ENCODE results near the gene ARHGAP32.

Gene ARHGAP32

DNA sequence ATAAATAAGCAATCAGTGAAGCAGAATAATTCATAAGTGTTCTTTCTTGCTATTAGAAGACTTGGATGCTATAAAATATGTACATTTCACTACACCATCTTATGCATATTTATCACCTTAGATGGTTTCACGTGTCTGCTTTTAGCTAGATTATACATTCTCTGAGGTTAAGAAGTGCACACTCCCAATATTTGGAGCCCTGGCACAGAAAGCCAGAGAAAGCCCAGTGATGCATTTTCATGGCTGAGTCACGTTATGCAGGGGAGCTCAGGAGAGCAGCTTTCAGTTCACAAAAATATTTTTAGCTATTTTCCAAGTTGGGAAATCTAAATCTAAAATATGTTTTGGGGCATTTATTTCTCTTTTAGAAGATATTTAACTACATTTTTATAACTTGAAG, 244.4 kb downstream of the ARHGAP32 start:
- no peak for DNase-seq

DNA sequence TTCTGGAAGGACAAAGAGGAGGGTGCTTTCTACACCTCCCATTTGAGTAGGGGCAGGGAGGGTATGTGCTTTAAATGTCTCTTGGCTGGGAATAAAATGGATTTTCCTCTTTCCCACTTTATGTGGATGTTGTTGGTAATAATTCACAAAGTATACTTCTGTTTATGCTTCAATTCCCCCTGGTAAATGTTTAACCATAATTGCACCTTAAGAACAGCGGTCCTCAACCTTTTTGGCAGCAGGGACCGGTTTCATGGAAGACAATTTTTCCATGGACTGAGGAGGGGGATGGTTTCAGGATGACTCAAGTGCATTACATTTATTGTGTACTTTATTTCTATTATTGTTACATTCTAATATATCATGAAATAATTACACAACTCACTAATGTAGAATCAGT, 245.5 kb downstream of the ARHGAP32 start:
- no peak for DNase-seq

- no peak for DNase-seq
Measured at GRCh38 chr11:128943428-128943976, 248.6 kb downstream of the ARHGAP32 start.

- no peak for DNase-seq
Measured at GRCh38 chr11:128942817-128943427, 249.2 kb downstream of the ARHGAP32 start, which contains the start of gene TP53AIP1. Gene TP53AIP1 (minus strand): TSS chr11:128942871. CDS start chr11:128937818, 5,053 bp downstream.

DNA sequence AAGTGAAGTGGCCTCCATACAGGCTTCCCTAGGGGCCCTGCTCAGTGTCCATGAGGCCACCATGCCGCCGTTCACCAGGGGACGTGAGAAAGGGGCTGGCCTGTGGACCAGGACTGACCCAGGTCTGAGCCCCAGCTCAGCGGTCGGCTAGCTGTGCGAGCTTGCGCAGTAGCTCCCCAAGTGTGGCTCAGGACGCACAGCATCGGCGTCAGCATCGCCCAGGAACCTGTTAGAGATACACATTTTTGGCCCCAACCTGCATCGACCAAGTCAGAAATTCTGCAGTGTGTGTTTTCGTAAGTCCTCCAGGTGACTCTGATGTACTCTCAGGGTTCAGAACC, 249.9 kb downstream of the ARHGAP32 start:
- DNase-seq, result no peak

DNA sequence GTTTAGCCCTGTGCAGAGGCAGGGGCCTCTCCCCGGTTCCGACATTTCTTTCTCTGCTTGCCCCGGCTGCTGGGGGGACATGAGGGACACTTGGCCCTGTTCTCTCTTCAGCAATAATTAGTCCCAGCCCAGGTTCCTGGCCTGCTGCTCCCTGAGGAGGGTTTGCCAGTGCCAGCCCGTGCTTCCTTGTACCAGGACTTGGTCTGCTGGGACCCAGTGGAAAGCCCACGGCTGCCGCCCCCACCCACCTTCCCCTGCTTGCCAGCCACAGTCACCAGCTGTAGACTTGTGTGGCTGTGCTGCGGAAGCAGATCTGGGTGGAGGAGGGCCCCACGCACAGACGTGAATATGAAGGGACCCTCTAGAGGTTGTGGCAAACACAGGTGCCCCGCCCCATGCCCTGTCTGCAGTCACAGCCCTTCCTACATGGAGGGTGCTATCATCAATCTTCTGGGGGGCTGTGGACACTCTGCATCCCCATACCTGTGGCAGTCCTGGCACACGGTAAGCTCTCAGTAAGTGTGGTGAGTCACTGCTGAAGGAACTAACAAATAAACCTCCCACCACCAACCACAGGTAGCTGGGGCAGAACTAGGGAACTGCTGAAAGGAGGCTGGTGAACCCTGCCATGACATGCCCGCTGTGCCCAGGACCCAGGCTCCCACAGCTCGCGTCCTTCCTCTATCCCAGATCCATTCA, 250.4 kb downstream of the ARHGAP32 start:
- DNase-seq, result no peak

- DNase-seq, result no peak
Measured at GRCh38 chr11:128941110-128941509, 251.0 kb downstream of the ARHGAP32 start.

DNA sequence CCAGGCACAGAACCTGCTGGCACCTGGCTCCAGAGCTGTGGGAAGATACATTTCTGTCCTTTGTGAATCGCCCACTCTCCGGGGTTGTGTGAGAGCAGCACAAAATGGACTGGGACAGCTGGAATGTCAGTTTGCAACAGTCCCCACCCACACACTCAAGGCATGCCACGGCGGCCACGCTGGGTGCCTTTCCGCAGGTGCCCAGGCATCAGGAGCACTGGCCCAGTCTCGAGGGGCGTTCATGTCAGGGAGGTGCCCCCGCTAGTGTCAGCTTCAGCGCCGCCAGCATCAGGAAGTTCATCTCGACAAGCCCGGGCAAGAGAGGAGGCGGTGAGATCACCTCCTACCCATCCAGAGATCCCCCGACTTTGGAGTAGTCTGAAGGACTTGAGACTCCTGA, 251.5 kb downstream of the ARHGAP32 start:
- no peak for DNase-seq

- DNase-seq, result no peak
Measured at GRCh38 chr11:128940156-128940555, 252.0 kb downstream of the ARHGAP32 start.

DNA sequence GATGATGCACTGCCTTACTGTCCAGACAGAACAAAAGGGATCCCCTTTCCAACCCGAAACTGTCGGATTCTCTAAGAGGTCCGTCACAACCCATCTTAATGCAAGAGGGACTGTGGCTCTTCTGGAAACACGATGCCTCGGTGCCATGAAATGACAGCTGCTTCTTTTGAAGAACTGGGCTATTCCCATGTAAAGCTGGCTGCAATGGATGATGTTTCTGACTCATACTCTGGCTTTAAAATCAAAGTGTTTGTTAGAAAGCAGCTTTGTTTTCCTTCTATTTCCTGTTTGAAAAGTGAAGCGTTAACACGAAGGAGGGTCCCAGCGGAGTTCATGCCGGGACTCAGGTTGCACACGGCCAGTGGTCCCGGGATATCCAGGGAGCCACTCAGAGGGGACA, 252.5 kb downstream of the ARHGAP32 start:
- no peak for DNase-seq

DNA sequence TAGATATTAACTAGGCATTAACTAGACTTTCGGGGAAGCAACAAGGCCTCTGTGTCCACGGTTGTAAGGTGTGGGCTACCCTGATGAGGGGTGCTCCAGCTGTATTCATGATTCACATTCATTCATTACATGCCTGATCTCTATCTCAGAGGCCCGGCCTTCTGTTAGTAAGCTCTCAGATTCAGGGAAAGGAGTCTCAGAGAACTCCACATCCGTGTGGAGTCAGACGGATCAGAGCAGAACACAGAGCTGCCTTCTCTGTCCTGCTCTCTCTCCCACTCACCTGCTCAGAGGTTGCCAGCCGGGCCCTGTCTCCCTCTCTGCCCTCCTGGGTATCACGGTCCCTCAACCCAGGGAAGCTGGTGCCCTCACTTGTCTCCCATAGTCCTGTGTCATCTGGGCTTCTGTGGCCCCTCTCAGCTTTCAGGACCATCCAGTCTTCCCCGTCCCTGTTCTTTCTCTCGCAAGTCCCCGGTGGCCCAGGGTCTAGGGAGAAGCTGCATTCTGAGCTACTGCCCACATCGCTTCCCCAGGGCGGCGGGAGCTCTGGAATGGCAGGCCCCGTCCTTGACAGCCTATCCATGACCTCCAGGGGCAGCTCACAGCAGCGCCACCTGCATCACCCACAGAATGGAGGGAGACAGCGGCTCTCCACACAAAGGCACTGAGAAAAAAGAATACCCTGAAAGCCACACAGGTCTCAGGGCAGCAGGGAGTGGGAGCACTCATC, 253.8 kb downstream of the ARHGAP32 start:
- no peak for DNase-seq

DNA sequence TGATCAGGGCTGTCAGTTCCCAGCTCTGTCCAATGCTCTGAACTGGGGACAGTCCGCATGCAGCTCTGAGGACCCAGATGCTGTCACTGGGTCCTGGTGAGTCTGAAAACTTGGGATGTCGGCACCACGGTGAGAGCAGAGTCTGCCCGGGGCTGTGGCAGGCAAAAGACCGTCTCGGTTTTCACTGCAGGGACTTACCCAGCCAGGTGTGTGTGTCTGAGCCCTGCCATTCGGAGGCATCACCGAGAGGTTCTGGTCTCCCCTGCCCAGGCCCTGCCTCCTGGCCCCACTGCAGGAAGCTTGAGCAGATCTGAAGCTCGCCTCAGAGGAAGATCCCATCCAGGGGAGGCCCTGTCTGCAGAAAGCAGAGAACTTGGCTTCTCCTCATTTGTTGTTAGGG, 254.6 kb downstream of the ARHGAP32 start:
- no peak for DNase-seq

DNA sequence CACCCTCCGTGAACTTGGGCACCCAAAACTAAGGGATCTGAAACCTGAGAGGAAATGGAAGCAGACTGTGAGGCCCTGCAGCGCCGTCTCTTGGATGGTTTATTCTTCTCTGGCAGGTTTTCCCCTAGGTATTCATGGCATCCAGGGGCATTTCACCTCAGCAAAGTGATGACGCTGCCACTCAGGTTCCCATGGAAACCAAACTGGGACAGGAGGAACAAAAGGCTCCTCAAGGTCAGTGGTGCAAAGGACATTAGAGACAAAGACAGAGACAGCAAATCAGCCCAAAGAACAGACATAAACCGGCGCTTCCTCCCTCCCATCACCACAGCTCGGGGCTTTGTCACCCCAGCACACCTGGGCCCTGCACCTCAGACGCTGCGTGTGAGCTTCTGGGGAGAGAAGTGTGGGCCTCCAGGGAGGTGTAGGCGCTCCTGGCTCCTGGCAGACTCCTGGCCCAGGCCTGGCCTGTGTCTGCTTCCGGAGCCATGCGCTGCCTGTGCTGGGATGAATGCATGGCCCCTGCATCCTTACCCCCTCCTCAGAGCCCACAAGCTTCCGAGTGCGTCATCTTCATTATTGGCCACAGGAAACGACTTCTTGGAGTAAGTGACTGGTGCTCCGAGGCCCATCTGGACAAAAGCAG, 255.4 kb downstream of the ARHGAP32 start:
- no peak for DNase-seq

DNA sequence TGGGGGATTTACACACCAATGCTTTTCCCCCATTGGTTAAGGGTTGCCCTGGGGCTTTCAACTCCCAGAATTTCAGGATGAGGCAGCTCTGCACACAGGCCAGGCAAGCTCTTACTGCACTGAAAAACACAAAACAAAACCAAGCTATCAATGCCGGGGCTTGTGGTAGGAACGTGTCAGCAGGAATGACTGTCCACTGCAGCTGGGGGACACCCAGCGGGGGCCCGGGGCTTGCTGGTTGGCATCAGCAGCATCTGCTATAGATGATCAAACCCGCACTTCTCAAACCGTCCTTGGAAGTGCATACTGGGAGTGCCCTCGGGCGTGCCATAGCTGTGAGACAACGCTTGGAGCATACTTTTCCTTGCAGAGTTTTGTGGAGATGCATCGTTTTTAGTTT, 257.2 kb downstream of the ARHGAP32 start:
- no peak for DNase-seq

GRCh38 chr11:128934351-128934750, 257.8 kb downstream of the ARHGAP32 start:
- no peak for DNase-seq

- DNase-seq, result no peak
Measured at GRCh38 chr11:128933481-128934178, 258.5 kb downstream of the ARHGAP32 start.

DNA sequence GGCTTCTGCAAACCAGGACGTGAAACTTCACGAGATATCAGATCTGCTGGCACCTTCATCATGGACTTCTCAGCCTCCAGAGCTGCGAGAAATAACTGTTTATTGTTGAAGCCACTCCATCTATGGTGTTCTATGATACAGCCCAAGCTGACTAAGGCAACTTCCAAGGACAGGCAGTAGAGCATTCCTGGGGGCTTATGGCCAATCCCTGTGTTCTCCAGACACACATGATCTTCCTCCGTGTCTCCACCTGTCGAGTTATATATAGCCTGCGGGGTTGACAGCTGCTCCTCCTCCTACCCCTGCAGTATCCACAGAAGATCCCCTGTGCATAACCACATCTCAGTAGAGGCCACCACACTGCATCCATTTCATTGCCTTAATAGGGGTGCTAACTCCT, 260.5 kb downstream of the ARHGAP32 start:
- no peak for DNase-seq

- no peak for DNase-seq
Measured at GRCh38 chr11:128931066-128931465, 261.1 kb downstream of the ARHGAP32 start.

- no peak for DNase-seq
Measured at GRCh38 chr11:128929991-128930390, 262.1 kb downstream of the ARHGAP32 start.

GRCh38 chr11:128929468-128929867, 262.7 kb downstream of the ARHGAP32 start:
- DNase-seq, result no peak

DNA sequence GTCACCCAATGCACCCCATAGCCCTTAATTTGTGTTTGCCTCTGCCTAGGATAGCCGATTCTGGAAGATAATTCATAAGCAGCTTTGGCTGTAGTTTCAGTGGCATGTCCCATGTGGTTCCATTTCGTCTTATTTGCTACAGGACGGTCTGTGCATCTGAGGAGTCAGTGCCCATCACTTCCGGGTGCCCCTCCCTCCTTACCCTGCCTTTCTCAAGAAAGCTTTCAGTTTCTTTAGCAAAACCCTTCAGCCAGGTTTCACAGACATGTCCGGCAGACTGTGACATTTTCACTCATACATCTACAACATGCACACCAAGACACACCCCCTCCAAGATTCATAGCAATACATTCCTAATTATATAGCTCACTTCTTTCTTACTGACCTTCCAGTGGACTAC, 263.7 kb downstream of the ARHGAP32 start:
- DNase-seq, result peak; percentile 16

- DNase-seq, result no peak
Measured at GRCh38 chr11:128927683-128928336, 264.3 kb downstream of the ARHGAP32 start.
